ENCODE results near the gene ZNF337.

GRCh38 chr20:25738198-25738597, 41.5 kb upstream of the ZNF337 start:
- no peak for TF ChIP-seq POLR2A (IDR thresholded peaks at IDR 0.05; ENCODE audit: borderline replicate concordance, extremely low read depth, insufficient read depth, insufficient read length)
- TF ChIP-seq CEBPB (IDR thresholded peaks at IDR 0.05; ENCODE audit: low read depth): no peak
- no peak for TF ChIP-seq POLR2AphosphoS5 (IDR thresholded peaks at IDR 0.05; ENCODE audit: low read depth, low read length)
- TF ChIP-seq SIN3A (IDR thresholded peaks at IDR 0.05; ENCODE audit: low read depth): no peak
- TF ChIP-seq CTCF (IDR thresholded peaks at IDR 0.05 in 2 of 3, conservative IDR thresholded peaks at IDR 0.05 in 1 of 3; ENCODE audit: borderline replicate concordance in 1 of 3, insufficient read depth in 1 of 3, low read depth in 2 of 3, low read length in 2 of 3): no peak
- no peak for TF ChIP-seq REST (IDR thresholded peaks at IDR 0.05; ENCODE audit: low read depth)
- TF ChIP-seq ZNF274 (IDR thresholded peaks at IDR 0.05; ENCODE audit: low read depth, low read length): no peak
